GM12874 (cell line): ENCODE results near the gene SLC38A11.

Source experiments
- TF ChIP-seq, protein P1 (sequence below): IDR thresholded peaks from 2 replicates; pipeline ENCODE4 v1.5.1; 2011; ENCODE audit warnings: low read depth, mild to moderate bottlenecking, control low read depth, low read length, moderate library complexity; ENCODE audit not compliant: insufficient read depth

Gene SLC38A11

GRCh38 chr2:164852086-164852485, 103.2 kb downstream of the SLC38A11 start:
- TF ChIP-seq, protein P1, sequence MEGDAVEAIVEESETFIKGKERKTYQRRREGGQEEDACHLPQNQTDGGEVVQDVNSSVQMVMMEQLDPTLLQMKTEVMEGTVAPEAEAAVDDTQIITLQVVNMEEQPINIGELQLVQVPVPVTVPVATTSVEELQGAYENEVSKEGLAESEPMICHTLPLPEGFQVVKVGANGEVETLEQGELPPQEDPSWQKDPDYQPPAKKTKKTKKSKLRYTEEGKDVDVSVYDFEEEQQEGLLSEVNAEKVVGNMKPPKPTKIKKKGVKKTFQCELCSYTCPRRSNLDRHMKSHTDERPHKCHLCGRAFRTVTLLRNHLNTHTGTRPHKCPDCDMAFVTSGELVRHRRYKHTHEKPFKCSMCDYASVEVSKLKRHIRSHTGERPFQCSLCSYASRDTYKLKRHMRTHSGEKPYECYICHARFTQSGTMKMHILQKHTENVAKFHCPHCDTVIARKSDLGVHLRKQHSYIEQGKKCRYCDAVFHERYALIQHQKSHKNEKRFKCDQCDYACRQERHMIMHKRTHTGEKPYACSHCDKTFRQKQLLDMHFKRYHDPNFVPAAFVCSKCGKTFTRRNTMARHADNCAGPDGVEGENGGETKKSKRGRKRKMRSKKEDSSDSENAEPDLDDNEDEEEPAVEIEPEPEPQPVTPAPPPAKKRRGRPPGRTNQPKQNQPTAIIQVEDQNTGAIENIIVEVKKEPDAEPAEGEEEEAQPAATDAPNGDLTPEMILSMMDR, result no peak

- TF ChIP-seq, protein P1, result no peak
Observed at GRCh38 chr2:164850235-164850634, 105.1 kb downstream of the SLC38A11 start.

DNA sequence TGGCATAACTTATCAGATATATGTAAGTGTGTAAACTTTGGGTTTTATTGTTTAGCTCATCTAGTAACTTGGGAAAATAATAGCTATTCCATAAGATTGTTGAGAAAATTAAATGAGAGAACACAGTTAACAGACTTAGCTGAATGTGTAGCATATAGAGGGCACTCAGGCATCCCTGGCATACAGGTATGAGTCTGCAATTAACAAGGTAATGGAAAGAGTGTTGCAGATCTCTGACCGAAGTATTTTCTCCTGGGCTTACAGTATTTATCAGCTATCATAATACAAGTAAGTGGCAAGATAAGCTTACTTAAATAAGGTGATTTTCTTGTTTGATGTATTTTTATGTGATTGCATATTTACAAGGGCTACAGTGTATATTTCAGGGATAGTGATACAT, 105.8 kb downstream of the SLC38A11 start:
- TF ChIP-seq, protein P1, result no peak

DNA sequence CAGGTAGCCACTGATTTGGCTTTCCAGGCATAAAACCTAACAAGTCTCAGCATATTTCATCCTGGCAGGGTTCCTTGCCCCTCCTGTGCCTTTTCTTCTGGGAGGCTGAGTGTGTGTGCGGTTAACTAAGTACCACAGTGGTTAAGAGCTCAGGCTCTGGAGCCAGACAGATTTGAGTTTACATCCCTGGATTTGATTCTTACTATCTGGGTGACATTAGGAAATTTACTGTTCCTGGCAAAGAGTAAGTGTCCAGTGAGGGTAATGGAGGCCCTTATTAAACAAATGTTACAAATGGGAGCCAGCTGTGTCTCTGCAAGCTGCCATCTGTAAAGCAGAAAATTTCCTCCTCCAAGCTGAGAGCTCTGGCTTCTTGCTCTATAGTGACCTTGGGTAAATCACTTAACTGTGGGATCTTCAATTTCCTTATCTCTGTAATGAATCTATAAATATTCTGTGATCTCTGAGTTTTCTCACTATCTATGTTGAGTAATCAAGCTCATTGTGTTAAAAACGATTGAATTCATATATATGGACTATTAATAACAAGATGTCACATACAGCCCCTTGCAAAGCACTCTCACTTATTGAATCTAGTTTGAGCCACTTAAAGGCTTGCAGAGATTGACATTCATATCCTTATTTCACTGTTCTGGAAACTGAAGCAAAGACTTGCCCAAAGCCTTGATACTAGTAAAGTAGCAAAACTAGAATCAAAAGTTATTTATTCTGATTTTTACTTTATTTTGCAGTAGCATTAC, 107.2 kb downstream of the SLC38A11 start:
- TF ChIP-seq, protein P1, result no peak

DNA sequence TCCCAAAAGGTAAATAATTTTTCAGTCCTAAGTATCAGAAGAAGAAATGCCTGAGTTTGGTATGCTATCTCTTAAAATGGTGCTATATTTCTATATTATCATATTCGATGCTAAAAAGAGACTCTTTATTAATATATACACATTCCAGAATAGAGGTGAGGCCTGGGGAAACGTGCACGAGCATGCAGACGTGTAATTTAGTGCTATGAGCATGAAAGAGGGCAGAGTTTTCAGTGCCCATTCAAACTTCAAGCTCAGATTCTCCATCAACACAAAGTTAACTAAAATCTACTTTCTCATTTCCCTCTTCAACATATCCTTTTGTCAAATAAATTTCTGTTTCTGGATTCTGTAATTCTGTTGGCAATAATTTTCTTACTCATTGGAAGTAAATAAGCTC, 108.0 kb downstream of the SLC38A11 start:
- TF ChIP-seq, protein P1, result no peak

DNA sequence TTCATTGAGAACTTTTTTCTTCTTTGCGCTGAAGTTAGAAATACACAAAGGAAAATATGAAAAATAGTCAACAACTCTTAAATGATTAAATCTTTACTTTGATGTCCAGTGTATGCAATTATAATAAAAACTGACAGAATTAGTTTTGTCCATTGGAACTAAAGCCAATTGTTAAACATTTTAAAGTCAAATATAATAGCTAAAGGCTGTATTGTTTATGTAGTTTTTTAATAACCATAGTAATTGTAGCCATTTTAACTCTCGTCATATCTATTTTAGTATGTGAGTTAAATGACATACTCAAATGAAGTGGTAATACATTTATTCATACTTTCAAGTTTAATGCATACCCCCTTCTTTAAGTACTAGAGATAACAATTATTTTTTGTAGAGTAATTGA, 109.0 kb downstream of the SLC38A11 start:
- TF ChIP-seq, protein P1, result no peak
